Keratinocyte (primary cell): ENCODE data around the gene ESR2. TPM values are rescaled to one million over a fixed set of nuclear protein-coding genes. Genes with fewer than 3 reads are reported as not detected.

Experiments used
- DNase-seq: peaks from one replicate; pipeline ENCODE4 v3.0.0-alpha.2; 2011; ENCODE audit warnings: low read depth, missing footprints, low spot score
- FAIRE-seq: peaks from 2 replicates; lab custom pipeline; 2011; peaks lifted over from hg19 to GRCh38; lab: Jason Lieb, UNC
- H2AFZ ChIP-seq: 2 replicates; pipeline ENCODE4 v1.6.0; 2012; ENCODE audit warnings: low read length, control low read depth, inconsistent platforms; ENCODE audit not compliant: control insufficient read depth
- H3K27ac ChIP-seq: 2 replicates; pipeline ENCODE4 v1.5.1; 2011; ENCODE audit warnings: low read length; ENCODE audit not compliant: control insufficient read depth, insufficient read depth
- H3K27me3 ChIP-seq: 3 replicates; pipeline ENCODE4 v1.6.0; 2011; ENCODE audit warnings: low read length; ENCODE audit not compliant: control insufficient read depth, insufficient read depth; ENCODE audit errors: extremely low read depth
- H3K36me3 ChIP-seq, 2 experiments: 2 replicates in 1 of 2; 3 replicates in 1 of 2; pipeline ENCODE4 v1.5.1; 2011; ENCODE audit warnings: low read length in 2 of 2, mild to moderate bottlenecking in 1 of 2; ENCODE audit not compliant: control insufficient read depth in 2 of 2, insufficient read depth in 2 of 2; ENCODE audit errors: extremely low read depth in 1 of 2
- H3K4me1 ChIP-seq: 3 replicates; pipeline ENCODE4 v1.5.1; 2011; ENCODE audit warnings: low read length; ENCODE audit not compliant: control insufficient read depth, insufficient read depth; ENCODE audit errors: extremely low read depth
- H3K4me2 ChIP-seq: 3 replicates; pipeline ENCODE4 v1.6.0; 2011; ENCODE audit warnings: low read depth, low read length; ENCODE audit not compliant: control insufficient read depth, insufficient read depth; ENCODE audit errors: extremely low read depth
- H3K4me3 ChIP-seq, 3 experiments: fragments of 200-600 bp in 1 of 3; sonication (generic) in 1 of 3; 2 replicates in 2 of 3; 3 replicates in 1 of 3; pipeline ENCODE4 v1.5.1; 2011 to 2016; ENCODE audit warnings: low read length in 3 of 3, mild to moderate bottlenecking in 3 of 3, control low read depth in 2 of 3, inconsistent platforms in 1 of 3, low read depth in 1 of 3, mixed read lengths in 1 of 3, mixed run types in 1 of 3, moderate library complexity in 1 of 3; ENCODE audit not compliant: control insufficient read depth in 2 of 3, insufficient read depth in 2 of 3; ENCODE audit errors: extremely low read depth in 1 of 3
- H3K79me2 ChIP-seq: 2 replicates; pipeline ENCODE4 v1.6.0; 2012; ENCODE audit warnings: low read length; ENCODE audit not compliant: control insufficient read depth, insufficient read depth
- H3K9ac ChIP-seq: 3 replicates; pipeline ENCODE4 v1.6.0; 2011; ENCODE audit warnings: low read length; ENCODE audit not compliant: control insufficient read depth, insufficient read depth; ENCODE audit errors: extremely low read depth
- H3K9me1 ChIP-seq: 3 replicates; pipeline ENCODE4 v1.6.0; 2011; ENCODE audit warnings: low read length; ENCODE audit not compliant: control insufficient read depth, insufficient read depth; ENCODE audit errors: extremely low read depth
- H3K9me3 ChIP-seq: 2 replicates; pipeline ENCODE4 v1.5.1; 2012; ENCODE audit warnings: low read depth, low read length; ENCODE audit not compliant: control insufficient read depth
- H4K20me1 ChIP-seq: 3 replicates; pipeline ENCODE4 v1.6.0; 2011; ENCODE audit warnings: low read length; ENCODE audit not compliant: control insufficient read depth, insufficient read depth; ENCODE audit errors: extremely low read depth
- CTCF ChIP-seq, 3 experiments: IDR thresholded peaks in 1 of 3; conservative IDR thresholded peaks in 1 of 3; optimal IDR thresholded peaks in 1 of 3; 2 replicates in 2 of 3; 3 replicates in 1 of 3; pipeline versions ENCODE3 to v1.5.1; 2011; ENCODE audit warnings: low read length in 3 of 3, mild to moderate bottlenecking in 3 of 3, moderate library complexity in 2 of 3, control low read depth in 1 of 3, inconsistent platforms in 1 of 3; ENCODE audit not compliant: insufficient read depth in 2 of 3; ENCODE audit errors: extremely low read depth in 1 of 3
- EZH2 ChIP-seq: IDR thresholded peaks from one replicate; pipeline ENCODE4 v1.6.1; 2012; ENCODE audit warnings: inconsistent platforms, mild to moderate bottlenecking, low read length, moderate library complexity
- dilution Hi-C: fragments of 300-500 bp; cut with MboI; formaldehyde crosslinking; loops from one replicate; pipeline ENCODE4 v1.7.0; 2020; ENCODE audit warnings: low sequenced_read_pairs; ENCODE audit not compliant: extremely low pct_ligation_motif_present
- polyA plus RNA-seq, 5 experiments: library from polyadenylated mRNA; depleted of rRNA in 3 of 5; stranded (reverse) in 3 of 5; stranded (forward) in 1 of 5; unstranded in 1 of 5; fragments of >200 nt; gene quantifications; 1 replicate in 1 of 5; 2 replicates in 3 of 5; 3 replicates in 1 of 5; pipeline versions ENCODE4 v1.2.1 to v1.2.3, GENCODE V29; 2011 to 2012; ENCODE audit warnings: missing spikeins in 2 of 5, low read depth in 1 of 5, low replicate concordance in 1 of 5

The ESR2 gene
- polyA plus RNA-seq, 1 donor (not counting 4 experiments of a cell fraction or from before 2014, with no cell fraction given), result 0.03 TPM

DNA sequence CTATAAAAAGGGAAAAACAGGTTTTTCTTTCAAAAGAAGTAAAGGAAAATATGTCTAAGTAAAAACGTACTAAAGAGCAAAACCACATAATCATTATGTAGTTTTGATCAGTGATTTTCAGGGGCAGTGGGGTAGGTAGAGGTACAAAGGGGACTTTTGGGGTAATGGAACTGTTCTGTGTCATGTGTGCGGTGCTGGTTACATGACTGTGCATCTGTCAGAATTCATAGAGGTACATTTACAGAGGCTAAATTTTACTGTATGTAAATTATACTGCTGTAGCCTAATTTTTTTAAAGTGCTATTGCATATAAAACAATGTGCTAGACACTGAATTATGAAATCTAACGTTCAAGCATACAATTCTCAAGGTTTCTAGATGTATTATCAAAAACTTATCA is 2.0 kb downstream of the ESR2 start:
- no peak for TF ChIP-seq EZH2
- no peak for TF ChIP-seq CTCF (optimal IDR thresholded peaks at IDR 0.05 in 1 of 3, IDR thresholded peaks at IDR 0.05 in 1 of 3, conservative IDR thresholded peaks at IDR 0.05 in 1 of 3; ENCODE audit: extremely low read depth in 1 of 3, insufficient read depth in 2 of 3, low read length in 3 of 3)
- Histone ChIP-seq H3K27me3 (peaks cover 8% of the 10 kb centered on the region), H3K4me2 (no peak overlapping the region), H3K9me3 (no peaks in the 10 kb centered on the region), H3K79me2 (no peaks in the 10 kb centered on the region), H2AFZ (no peak overlapping the region), H3K4me1 (peaks cover 22% of the 10 kb centered on the region), H3K27ac (no peak overlapping the region), H3K9ac (no peak overlapping the region), H3K9me1 (no peaks in the 10 kb centered on the region), H3K36me3 (no peaks in the 10 kb centered on the region), H4K20me1 (no peaks in the 10 kb centered on the region), H3K4me3 (no peak overlapping the region)
- DNase-seq, result no peak
- dilution Hi-C loops, result loop anchor here (25.0 kb wide), 1 partner anchor 255 kb away; no protein-coding TSS in a partner anchor
- no peak for FAIRE-seq

DNA sequence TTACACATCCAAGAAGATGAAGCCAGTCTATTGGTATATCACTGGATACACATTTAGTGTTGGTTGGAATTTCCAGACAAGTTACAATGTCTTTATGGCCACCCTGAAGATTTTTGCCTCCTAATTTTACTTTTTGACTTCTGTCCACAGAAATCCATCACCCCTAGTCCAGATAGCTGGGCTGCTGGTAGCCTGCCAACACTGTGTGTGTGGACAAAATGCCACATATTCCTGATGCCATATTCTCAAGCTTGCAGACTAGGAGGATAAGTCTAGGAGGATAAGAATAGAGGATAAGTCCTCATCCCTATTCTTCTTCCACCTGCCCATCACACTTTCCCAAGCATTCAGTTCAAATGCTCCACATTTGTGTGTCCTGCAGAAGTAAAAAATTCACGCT is 4.6 kb downstream of the ESR2 start:
- FAIRE-seq (no peak), DNase-seq (no peak)
- dilution Hi-C loops, result loop anchor here (25.0 kb wide), 1 partner anchor 252 kb away; no protein-coding TSS in a partner anchor

More for the DNA sequence above, 4.6 kb downstream of the ESR2 start:
- H3K9me3 ChIP-seq, result no peaks in the 10 kb centered on the region
- TF ChIP-seq CTCF (optimal IDR thresholded peaks at IDR 0.05 in 1 of 3, IDR thresholded peaks at IDR 0.05 in 1 of 3, conservative IDR thresholded peaks at IDR 0.05 in 1 of 3; ENCODE audit: extremely low read depth in 1 of 3, insufficient read depth in 2 of 3, low read length in 3 of 3) (no peak), EZH2 (no peak)
- H3K9ac ChIP-seq, result no peak overlapping the region
- peaks cover 6% of the 10 kb centered on the region for H3K4me1 ChIP-seq
- H2AFZ ChIP-seq, result no peak overlapping the region
- H3K9me1 ChIP-seq, result no peaks in the 10 kb centered on the region
- no peak overlapping the region for H3K27ac ChIP-seq
- no peak overlapping the region for H3K4me2 ChIP-seq
- no peaks in the 10 kb centered on the region for H3K79me2 ChIP-seq
- no peaks in the 10 kb centered on the region for H4K20me1 ChIP-seq
- H3K27me3 ChIP-seq, result peaks cover 8% of the 10 kb centered on the region
- no peaks in the 10 kb centered on the region for H3K36me3 ChIP-seq
- H3K4me3 ChIP-seq, result no peak overlapping the region
